HCEC 1CT (cell line): ENCODE measurements around the gene PLA1A.

Experiments used
- DNase-seq: peaks from one replicate; pipeline ENCODE4 v3.0.0-alpha.2; 2017

PLA1A gene

DNA sequence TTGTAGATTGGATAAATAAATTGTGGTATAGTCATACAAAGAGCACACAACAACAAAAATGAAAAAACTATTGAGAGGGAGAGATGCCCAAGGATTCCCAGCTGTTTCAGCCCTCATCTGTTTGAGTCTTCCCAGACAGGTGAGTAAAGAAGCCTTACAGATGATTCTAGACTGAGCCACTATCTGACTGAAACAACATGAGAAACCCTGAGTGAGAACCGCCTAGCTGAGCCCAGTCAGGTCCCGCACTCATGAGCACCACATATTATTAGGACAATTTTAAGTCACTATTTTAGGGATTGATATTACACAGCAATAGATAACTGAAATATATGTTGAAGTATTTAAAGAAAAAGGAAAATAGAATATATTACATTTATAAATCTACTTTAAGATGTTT lies 43.7 kb downstream of the PLA1A start:
- DNase-seq: no peak

- peak; percentile 54 for DNase-seq
These were observed 45.2 kb downstream of the PLA1A start for GRCh38 chr3:119642746-119643473.

DNA sequence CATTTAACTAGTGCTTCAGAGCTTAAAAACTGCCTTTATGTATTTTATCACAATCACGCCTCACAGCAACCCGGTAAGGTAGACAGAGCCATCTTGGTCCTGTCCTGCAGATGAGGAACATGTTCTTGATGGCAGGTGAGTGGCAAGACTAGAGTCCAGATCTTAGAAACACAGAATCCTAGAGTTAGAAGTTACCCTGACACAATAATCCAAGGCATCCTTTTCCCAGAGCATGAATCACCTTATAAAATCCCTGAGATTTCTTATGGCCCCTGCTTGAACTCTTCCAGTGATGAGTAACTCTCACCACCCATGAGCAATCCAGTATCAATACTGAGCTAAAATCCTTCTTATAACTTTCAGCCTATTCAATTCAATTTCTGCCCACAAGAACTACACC lies 45.8 kb downstream of the PLA1A start:
- peak; percentile 89 for DNase-seq

DNA sequence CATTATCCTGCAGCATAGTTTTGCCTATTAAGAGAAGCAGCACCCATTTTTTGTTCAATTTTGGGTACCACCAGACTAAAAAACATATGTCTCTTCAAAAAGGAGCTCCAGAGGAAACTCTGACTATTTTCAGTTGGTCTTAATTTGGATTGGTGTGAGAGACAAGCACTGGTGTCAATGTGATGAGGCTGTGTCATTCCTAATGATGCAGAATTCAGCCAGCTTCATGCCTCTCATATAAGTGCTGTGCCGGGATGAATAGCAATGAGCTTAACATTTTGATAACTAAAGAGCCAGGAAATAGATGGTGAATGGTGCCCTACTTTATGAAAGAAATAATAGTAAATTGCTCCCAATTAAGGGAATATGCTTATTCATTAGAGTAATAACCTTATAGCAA lies 46.8 kb downstream of the PLA1A start:
- DNase-seq: no peak

GRCh38 chr3:119645813-119646212 lies 48.1 kb downstream of the PLA1A start:
- no peak for DNase-seq

DNA sequence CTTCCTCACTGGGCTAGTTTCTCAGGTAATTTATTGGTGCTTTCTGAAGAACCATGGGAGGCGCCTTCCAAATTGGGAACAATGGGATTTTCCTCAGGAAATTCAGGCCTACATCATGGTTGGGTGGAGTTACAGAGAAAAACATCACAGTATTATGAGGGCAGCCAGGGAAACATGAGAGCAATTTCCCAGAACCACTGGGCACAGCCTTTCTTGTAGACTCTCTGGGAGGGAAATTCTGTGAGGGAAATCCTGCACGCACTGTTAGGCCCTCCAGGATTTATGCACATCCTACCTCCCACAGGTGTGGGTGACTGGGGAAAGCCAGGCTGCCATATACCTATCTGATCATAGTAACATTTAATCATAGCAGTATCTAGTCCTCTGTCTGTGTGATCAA lies 49.5 kb downstream of the PLA1A start:
- DNase-seq: no peak

- no peak for DNase-seq
These were observed 50.3 kb downstream of the PLA1A start for GRCh38 chr3:119647843-119648575.

DNA sequence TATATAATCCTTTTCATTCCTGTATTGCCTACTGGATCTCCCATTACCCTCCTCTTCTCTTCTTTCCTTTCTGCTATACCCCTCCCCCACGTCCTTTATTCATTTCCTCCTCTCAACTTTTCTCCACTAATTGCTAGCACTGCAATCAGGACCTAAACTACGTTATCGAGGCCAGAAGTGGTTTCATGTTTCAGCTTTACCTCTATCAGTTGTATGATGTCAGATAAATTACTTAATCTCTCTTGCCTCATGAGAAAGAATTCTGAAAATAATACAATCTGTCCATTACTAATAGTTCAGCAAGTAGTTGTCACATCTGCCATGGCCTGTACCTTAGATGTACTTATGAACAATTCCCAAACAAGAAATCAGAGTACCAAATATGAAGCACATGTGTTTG lies 52.1 kb downstream of the PLA1A start:
- DNase-seq: no peak

DNA sequence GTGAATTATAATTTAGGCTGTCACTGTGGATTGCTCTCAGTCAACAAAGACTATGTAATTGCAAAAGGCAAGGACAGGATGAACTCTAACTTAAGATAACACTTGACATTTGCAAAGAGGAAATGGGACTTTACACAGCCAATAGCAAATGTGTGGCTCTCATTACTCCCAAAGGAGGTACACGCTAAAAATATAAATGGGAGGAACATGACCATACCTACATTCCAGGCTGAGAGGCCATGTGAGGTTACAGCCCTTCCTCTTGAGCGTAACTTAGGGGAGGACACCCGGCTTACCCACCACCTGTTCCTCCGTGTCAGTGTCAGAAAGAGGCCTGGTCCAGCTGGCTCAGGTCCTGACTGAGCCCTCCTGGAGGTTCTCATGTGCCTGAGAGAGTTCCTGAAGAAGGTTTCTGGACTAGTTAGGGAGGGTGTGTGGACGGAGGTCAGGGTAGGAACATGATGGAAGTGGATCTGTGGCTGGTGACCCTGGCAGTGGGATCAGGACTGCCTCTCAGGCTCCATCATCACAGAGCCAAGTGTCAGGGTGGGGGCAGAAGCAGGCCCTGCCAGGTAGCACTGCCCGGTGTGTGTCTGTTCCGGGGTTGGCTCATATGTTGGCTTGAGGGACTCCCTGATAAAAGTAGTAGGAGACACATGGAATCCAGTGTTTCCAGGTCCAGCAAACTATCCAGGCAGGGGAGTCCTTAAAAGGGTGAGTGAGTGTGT lies 54.8 kb downstream of the PLA1A start:
- DNase-seq: no peak

DNA sequence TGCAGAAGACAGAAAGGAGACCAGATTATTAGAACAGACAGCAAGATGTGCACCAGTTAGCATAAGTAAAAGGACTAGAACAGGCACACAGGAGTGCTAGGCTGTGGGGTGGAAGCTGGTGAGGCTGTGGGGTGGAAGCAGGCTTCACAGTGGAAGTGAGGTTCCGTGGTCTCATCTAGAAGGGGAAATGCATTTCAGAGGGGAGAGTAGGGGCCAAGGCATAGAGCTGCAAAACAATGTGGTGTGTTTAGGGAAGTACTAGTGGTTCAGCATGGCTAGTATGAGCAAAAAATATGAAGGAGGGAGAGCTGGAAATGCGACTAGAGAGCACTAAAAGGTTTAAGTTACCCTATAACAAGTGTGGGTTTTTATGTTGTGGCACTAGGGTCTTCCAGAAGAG lies 56.2 kb downstream of the PLA1A start:
- no peak for DNase-seq

- DNase-seq: no peak
These were observed 60.4 kb downstream of the PLA1A start for GRCh38 chr3:119657887-119658702.

- no peak for DNase-seq
These were observed 61.3 kb downstream of the PLA1A start for GRCh38 chr3:119658994-119659393.

GRCh38 chr3:119659606-119660291 lies 62.1 kb downstream of the PLA1A start:
- DNase-seq: no peak

GRCh38 chr3:119660474-119661440 lies 63.1 kb downstream of the PLA1A start, which contains the start of gene POPDC2:
Gene POPDC2 (minus strand): TSS chr3:119660589. CDS start chr3:119660423, 166 bp downstream.
- DNase-seq: no peak

DNA sequence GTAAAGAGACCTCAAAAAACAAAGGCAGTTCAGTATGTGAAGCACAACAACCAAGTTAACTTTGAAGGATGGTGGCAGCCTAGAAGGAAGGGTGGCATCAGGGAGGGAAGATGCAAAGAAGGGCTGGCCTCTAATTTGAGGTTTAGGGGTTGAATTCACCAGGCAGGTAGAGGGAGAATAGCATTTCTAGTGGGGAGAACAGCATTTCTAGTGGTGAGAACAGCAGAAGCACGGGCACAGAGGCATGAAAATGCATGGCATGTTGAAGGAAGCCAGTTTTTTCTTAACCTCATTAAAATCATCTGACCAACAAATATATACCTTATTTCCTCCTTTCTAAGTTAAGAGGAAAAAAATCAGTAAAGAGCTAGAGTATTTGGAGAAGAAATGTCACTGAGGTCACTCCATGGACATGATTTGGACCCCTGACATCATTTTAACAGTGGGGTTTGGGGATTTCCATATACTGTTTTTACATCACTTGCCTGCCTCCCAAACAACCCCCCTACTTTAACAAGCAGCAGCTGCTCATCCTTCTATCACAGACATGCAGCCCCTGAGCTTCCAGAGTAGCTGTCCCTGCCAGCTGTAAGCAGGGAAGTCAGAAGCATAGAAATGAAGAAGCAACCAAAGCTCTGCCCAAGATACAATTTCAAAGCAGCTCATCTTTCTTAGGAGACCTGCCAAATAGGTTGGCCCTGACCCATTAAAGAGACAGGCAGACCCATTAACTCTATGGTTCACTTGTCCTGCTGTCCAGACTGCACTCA lies 65.1 kb downstream of the PLA1A start:
- DNase-seq: no peak

- DNase-seq: no peak
These were observed 66.2 kb downstream of the PLA1A start for GRCh38 chr3:119663885-119664284.

GRCh38 chr3:119664370-119664769 lies 66.7 kb downstream of the PLA1A start:
- DNase-seq: no peak

- DNase-seq: no peak
These were observed 67.2 kb downstream of the PLA1A start for GRCh38 chr3:119664850-119665379.

DNA sequence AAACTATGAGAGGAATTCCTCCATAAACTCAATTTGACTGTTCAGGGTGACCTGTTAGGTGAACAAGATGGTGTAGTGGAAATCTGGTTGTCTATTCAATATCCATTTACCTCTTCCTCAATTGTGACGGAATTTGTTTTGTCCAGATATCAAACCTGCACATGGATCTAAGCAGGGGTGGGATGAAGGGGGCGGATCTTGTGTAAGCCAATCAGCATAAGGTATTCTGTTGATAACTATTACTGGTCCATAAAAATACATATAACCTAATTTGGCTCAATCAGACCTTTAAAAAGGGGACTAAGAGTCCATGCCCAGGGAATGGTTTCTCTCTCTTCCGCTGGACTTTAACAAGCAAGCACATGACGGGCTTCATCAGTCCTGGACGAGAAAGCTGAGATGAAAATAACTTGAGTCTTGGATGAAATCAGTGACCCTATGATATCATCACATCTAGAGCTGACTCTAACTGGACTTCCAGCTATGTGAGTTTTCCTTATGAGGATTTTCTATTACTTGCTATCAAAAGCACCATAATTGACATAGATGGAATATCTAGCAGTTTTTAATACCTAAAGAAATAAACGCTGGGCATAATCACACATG lies 68.4 kb downstream of the PLA1A start:
- DNase-seq: no peak
